ENCODE measurements around the gene MED27.

The MED27 gene

DNA sequence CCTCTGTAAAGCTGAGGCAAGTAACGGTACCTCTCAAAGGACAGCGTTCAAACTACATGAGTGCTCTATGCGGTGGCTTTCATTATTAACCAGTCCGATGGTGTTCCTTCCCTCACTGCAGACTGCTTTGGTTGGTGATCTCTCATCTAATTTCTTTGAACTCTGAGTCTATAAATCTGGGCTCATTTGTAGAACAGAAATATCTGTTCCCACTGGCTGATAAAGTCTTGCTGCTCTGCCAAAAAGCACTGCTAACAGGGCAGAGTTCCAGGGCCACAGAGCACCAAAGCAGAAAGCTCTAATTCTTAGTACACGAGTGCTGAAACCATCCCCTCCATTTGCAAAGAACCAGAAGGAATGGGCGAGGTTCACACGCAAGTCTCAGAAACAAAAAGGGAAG, 81.9 kb downstream of the MED27 start:
- DNase-seq (ENCODE audit: low read depth in 2 of 2): no peak

- no peak for DNase-seq (ENCODE audit: low read depth in 2 of 2)
Observed at GRCh38 chr9:131997076-131997475, 82.6 kb downstream of the MED27 start.

DNA sequence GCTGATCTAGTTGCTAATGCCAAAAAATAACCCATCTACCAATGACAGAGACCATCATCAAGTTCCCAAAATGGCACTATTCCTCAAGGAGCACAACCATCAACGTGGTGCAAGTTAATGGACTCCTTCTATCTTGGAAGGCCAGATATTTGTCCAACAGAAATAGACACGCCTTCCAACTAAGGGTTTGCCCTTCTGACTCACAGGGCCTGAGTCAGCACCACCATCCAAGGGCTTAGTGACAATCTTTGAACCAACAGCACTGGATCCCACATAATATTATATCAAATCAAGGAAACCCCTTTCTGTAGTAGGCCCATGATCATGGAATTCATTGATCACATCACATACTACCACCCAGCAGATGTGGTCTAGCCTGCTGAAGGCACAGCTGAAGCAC, 84.3 kb downstream of the MED27 start:
- DNase-seq (ENCODE audit: low read depth in 2 of 2): no peak

- no peak for DNase-seq (ENCODE audit: low read depth in 2 of 2)
Observed at GRCh38 chr9:131994364-131995125, 85.1 kb downstream of the MED27 start.

- DNase-seq (ENCODE audit: low read depth in 2 of 2): no peak
Observed at GRCh38 chr9:131992906-131993657, 86.6 kb downstream of the MED27 start.

GRCh38 chr9:131987232-131987631, 92.4 kb downstream of the MED27 start:
- DNase-seq (ENCODE audit: low read depth in 2 of 2): no peak

- no peak for DNase-seq (ENCODE audit: low read depth in 2 of 2)
Observed at GRCh38 chr9:131986576-131986975, 93.1 kb downstream of the MED27 start.

DNA sequence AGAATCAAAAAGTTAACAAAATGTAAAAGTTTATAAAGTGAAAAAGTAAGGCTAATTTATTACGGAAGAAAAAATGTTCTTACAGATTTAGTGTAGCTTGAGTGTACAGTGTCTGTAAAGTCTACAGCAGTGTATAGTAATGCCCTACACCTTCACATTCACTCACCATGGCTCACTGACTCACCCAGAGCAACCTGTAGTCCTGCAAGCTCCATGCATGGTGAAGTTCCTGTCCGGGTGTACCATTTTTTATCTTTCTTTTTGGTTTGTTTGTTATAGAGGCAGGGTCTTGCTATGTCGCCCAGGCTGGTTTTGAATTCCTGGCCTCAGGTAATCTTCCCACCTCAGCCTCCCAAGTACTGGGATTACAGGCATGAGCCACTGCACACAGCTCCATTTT, 93.6 kb downstream of the MED27 start:
- no peak for DNase-seq (ENCODE audit: low read depth in 2 of 2)

- DNase-seq (ENCODE audit: low read depth in 2 of 2): no peak
Observed at GRCh38 chr9:131984564-131984963, 95.1 kb downstream of the MED27 start.

- DNase-seq (ENCODE audit: low read depth in 2 of 2): no peak
Observed at GRCh38 chr9:131982671-131983239, 96.9 kb downstream of the MED27 start.

DNA sequence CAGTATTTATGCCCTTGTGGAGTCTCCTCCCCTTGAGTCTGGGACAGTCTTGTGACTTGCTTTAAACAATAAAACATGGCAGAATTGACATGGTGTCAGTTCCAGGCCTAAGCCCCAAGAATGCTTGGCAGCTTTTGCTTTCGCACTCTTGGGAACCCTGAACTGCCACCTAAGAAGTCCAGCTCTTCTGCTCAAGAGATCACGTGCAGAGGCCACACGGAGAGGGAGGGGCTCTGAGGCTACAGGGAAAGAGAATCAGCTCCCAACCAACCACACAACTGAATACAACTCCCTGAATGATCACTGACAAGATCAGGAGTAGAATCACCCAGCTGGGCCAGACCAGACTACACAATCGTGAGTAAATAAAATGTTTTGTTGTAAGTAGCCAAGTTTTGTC, 97.6 kb downstream of the MED27 start:
- no peak for DNase-seq (ENCODE audit: low read depth in 2 of 2)

DNA sequence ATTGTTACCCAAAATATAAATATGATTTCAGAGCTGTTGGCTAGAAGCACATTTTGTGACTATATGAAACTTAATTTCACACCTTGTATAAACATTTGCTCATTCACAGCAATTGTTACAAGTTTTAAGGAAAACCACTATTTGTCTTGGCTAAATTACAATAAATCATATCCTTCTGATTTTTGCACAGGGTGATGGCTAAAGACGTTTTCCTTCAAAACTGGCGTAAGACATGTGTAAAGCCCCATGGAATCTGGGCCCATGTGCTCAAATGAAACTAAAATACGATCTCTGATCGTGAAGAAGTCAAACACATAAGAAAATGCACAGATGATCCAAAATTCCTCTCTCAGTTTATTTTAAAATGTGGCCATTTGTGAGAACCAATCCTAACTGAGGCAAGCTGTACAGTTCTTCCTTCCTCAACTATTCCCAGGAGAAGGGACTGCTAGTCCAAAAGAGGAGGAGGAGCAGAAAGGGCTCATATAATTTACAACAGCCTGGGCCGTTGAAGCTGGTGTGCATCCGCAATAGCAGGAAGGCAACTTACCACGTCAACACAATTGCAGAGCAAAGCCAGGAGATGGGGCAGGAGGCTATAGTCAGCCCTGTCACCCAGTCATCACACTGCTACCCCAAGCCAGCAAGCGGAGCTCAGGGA, 98.4 kb downstream of the MED27 start:
- DNase-seq (ENCODE audit: low read depth in 2 of 2): no peak

GRCh38 chr9:131980267-131981016, 99.2 kb downstream of the MED27 start:
- no peak for DNase-seq (ENCODE audit: low read depth in 2 of 2)

- DNase-seq (ENCODE audit: low read depth in 2 of 2): no peak
Observed at GRCh38 chr9:131977109-131977838, 102.4 kb downstream of the MED27 start.

DNA sequence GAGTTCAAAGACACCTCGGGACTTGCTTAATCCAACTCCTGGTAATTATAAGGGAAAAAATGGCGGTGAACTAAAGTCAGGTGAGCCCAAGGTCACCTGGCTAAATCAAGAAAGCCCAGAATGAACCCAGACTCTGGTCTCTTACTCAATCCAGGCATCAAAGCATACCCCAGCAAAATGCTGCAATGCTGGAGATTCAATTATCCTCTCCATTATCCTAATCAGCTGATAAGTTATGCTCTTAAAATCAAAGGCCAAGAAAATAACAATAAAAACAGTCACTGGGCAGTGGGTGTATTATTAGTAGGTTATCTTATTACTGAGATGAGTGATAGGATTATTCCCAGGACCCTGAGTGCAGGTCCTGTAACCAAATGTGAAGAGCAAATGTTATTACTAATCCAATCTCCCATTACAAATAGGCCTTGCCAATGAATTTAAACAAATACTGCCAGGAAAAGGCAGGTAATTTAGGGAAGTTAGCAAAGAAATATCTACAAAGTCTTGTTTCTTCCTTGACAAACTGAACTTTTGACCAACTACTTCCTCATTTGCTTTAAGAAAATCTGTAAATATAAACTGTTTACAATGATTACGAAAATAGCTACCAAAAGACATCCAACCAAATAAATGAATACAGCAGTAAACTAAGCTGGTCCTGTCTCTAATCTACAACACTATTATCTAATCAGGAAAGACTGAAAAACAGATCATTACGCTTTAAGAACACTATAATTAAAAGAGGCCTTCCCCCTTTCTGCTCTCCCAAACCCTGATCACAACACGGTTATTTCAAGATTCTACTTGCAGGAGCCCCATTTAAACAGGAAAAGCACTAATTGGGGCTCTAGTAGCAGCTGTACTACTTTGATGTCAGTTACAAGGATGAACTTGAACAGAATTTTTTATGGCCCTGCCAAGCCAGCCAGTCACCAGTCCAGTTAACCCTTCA, 103.2 kb downstream of the MED27 start:
- DNase-seq (ENCODE audit: low read depth in 2 of 2): no peak

DNA sequence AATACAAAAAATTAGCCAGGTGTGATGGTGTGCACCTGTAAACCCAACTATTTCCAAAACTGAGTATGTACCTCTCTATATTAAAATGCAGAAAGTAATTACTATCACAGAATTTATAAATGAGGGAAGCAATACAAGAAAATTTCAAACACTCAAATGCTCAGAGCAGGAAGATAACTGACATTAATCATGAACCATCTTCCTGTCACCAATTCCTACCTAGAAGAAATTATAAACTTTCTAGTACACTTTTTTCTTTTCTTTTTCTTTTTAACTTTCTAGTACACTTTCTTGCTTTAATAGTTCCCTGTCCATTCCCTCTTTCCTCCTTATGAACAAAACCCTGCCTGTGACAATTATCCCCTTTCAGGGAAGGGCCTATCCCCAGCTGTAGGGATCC, 106.8 kb downstream of the MED27 start:
- DNase-seq (ENCODE audit: low read depth in 2 of 2): no peak

DNA sequence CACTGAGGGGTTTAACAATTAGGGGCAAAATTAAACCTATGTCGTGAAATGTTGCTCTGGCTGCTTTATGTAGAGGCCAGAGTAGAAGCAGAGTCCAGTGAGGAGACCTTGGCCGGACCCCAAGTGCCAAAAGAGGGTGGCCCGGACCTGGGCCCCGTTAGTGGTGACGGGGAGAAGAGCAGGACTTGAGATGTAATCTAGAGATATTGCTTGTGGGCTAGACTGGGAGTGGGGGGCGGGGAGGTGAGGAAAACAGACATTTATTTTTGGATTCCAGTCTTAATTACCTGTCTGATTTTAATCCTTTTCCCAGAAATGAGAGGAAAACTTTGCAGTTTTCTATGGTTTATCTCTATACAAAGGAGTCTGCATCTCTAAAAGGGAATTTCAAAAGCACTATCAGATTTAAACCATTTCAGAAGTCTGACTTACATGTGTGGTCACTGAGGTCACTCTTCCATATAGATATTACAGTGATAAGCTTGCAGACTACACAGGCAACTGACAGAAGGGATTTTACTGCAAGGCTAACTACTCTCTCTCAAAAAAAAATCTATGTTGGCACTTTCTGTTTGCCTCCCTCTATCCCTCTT, 108.1 kb downstream of the MED27 start:
- DNase-seq (ENCODE audit: low read depth in 2 of 2): no peak

GRCh38 chr9:131969469-131969989, 110.1 kb downstream of the MED27 start:
- no peak for DNase-seq (ENCODE audit: low read depth in 2 of 2)

DNA sequence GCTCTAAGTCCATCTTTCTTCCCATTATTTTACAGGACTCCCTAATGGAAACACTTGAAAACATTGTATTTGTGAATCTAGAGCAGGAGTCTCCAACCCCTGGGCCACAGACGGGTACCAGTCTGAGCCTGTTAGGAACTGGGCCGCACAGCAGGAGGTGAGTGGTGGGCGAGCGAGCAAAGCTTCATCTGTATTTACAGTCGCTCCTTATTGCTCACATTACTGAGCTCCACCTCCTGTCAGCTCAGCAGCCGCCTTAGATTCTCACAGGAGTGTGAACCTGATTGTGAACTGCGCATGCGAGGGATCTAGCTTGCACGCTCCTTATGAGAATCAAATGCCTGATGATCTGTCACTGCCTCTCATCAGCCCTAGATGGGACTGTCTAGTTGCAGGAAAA, 111.0 kb downstream of the MED27 start:
- no peak for DNase-seq (ENCODE audit: low read depth in 2 of 2)
